Measurements from ENCODE around the gene CUBN.

- TF ChIP-seq POLR2A (IDR thresholded peaks at IDR 0.05) (no peak), CTCF (IDR thresholded peaks at IDR 0.05) (no peak)
Measured at GRCh38 chr10:17157024-17157423, 27.4 kb upstream of the CUBN start.
